ENCODE measurements around the gene ACKR1.

Gene ACKR1

GRCh38 chr1:159187647-159188374 lies 16.9 kb upstream of the ACKR1 start:
- DNase-seq = no peak

DNA sequence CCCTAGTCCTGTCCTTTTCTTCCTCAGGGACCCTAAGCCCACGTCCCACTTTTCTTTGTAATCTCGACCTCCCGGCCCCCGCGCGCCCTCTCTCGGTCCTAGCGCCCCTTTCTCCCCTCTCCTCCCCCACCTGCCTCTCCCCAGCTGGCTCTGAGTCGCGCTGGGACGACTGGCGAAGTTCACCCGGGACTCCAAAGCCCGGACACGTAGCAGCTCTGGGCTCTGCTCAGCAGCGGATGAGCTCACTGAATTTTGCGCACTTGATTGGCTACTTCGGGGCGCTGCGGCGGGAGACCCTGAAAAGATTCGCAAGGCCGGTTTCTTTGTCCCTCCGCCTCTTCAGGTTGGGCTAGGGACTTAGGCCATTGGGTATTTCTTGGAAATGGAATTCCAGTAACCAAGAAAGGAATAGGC lies 16.3 kb upstream of the ACKR1 start:
- DNase-seq = no peak

GRCh38 chr1:159190441-159190840 lies 14.2 kb upstream of the ACKR1 start:
- DNase-seq = no peak

- DNase-seq = no peak
These were observed 8.1 kb upstream of the ACKR1 start for GRCh38 chr1:159196543-159196942.

GRCh38 chr1:159197561-159198557 lies 6.8 kb upstream of the ACKR1 start:
- DNase-seq = peak; percentile 7

GRCh38 chr1:159199901-159200300 lies 4.8 kb upstream of the ACKR1 start:
- DNase-seq = no peak

DNA sequence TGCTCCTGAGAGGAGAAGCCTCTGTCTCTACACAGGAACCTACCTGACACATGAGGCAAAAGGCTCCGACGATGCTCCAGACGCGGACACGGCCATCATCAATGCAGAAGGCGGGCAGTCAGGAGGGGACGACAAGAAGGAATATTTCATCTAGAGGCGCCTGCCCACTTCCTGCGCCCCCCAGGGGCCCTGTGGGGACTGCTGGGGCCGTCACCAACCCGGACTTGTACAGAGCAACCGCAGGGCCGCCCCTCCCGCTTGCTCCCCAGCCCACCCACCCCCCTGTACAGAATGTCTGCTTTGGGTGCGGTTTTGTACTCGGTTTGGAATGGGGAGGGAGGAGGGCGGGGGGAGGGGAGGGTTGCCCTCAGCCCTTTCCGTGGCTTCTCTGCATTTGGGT lies 3.9 kb upstream of the ACKR1 start:
- no peak for DNase-seq

DNA sequence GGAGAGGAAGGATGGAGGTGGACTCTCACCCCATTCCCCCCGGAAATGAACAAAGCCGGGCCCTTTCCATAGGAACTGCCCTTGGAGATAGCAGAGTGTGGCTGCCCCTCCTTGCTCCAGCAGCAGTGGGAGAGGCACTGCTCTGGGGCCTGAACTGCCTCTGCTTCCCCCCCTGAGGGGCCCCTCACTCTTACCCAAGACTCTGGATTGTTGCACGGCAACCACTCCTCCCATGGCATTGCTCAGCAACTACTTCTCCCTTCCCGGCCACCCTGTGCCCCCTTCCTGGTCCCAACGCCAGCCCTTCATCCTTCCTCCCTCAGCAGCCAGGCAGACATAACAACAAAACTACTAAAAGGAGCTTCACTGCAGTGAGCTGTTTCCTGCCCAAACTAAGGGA lies 3.0 kb upstream of the ACKR1 start:
- DNase-seq = no peak

- DNase-seq = no peak
These were observed 1.1 kb upstream of the ACKR1 start for GRCh38 chr1:159203610-159204009.

DNA sequence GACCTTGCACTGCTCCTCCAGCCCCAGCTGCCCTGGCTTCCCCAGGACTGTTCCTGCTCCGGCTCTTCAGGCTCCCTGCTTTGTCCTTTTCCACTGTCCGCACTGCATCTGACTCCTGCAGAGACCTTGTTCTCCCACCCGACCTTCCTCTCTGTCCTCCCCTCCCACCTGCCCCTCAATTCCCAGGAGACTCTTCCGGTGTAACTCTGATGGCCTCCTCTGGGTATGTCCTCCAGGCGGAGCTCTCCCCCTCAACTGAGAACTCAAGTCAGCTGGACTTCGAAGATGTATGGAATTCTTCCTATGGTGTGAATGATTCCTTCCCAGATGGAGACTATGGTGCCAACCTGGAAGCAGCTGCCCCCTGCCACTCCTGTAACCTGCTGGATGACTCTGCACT lies 550 bp downstream of the ACKR1 start:
- no peak for DNase-seq

GRCh38 chr1:159206110-159206509 lies 1.4 kb downstream of the ACKR1 start:
- no peak for DNase-seq

- DNase-seq = no peak
These were observed 2.4 kb downstream of the ACKR1 start for GRCh38 chr1:159207080-159207479.

GRCh38 chr1:159207774-159208173 lies 3.1 kb downstream of the ACKR1 start:
- DNase-seq = no peak

DNA sequence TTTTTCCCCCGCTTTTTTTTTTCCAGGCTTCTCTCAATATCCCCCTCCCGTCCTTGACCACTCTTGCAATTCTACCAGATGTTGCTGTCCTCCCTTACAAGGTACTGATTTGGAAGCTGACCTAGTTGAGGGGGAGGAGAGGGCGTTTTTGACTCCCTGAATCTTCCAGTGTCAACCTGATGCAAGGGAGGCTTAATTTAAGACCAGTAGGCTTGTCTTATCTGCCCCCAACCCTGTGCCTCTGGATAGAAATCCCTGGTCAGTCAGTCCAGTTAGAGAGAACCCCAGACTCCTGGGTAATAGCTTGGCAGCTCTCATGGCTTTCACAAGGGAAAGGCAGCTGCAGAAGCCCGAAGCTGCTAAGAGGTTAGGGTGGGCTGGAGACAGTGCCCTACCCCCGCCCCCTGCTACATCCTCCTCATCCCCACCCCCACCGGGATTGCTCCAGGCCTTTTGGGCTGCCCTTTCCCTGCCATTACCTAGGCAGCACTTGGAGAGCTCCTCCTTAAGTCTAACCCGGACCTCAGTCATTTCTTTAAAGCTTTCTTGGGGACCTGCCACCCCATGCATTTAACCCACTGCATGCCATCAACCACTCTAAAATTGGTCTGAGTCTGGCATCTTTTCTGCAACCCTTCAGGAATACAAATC lies 3.6 kb downstream of the ACKR1 start:
- no peak for DNase-seq

- DNase-seq = no peak
These were observed 4.4 kb downstream of the ACKR1 start for GRCh38 chr1:159209061-159209460.

- no peak for DNase-seq
These were observed 6.9 kb downstream of the ACKR1 start for GRCh38 chr1:159211331-159212136.

- no peak for DNase-seq
These were observed 7.9 kb downstream of the ACKR1 start for GRCh38 chr1:159212596-159212995.

GRCh38 chr1:159214149-159214760 lies 9.6 kb downstream of the ACKR1 start:
- DNase-seq = no peak

GRCh38 chr1:159218649-159219636 lies 14.3 kb downstream of the ACKR1 start:
- DNase-seq = no peak

DNA sequence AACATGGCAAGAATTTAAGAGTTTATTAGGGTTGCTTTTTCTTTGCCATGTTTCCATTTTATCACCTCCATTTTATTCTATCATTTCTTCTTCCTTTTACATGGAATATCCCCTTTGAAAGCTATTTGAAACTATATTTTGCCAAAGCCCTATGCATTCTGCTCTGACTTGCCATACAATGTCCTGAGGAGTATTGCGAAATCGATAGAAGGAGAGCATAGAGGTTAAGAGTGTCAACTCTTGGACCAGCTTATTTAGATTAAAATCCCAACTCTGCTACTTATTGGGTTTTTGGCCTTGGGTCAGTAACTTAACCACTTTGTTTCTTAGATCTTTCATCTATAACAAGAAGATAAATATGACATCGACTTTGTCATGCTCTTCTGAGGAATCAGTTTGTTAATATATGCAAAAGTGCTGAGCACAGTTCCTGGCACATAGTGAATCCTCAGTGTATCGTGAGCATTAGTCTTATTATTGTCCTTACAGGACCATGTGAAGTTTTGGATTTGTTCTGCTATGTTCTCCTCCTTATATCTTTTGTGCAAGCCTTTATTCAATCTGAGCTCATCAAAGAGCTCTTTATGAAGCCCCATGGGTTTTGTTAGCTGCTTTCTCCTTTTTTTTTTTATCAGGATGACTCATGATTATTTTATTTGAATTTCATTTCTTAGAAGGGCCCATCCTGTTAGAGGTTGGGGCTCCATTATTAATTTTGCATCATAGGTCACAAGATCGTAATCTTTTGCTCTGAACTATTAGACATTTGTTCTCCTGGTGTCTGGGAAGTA lies 17.6 kb downstream of the ACKR1 start:
- DNase-seq = no peak
